Ectodermal cell (in vitro differentiated cells): ENCODE measurements around the gene TSTD2.

Source experiments
- H3K27ac ChIP-seq: 2 replicates; pipeline ENCODE4 v1.7.0; 2013; ENCODE audit warnings: mild to moderate bottlenecking, low read depth, low read length; ENCODE audit not compliant: insufficient read depth, poor library complexity, severe bottlenecking
- H3K27me3 ChIP-seq: 2 replicates; pipeline ENCODE4 v1.7.0; 2013; ENCODE audit warnings: mild to moderate bottlenecking, low read length; ENCODE audit not compliant: insufficient read depth, control insufficient read depth, poor library complexity, severe bottlenecking
- H3K36me3 ChIP-seq: one replicate; pipeline ENCODE4 v1.7.0; 2013; ENCODE audit warnings: low read length; ENCODE audit not compliant: control insufficient read depth, insufficient read depth
- H3K4me1 ChIP-seq: one replicate; pipeline ENCODE4 v1.7.0; 2013; ENCODE audit warnings: low read length; ENCODE audit not compliant: control insufficient read depth, insufficient read depth
- H3K4me3 ChIP-seq: 2 replicates; pipeline ENCODE4 v1.7.0; 2013; ENCODE audit warnings: low read depth, low read length, control low read depth; ENCODE audit not compliant: insufficient read depth
- H3K9me3 ChIP-seq: 2 replicates; pipeline ENCODE4 v1.7.0; 2013; ENCODE audit warnings: mild to moderate bottlenecking, low read length, moderate library complexity; ENCODE audit not compliant: control insufficient read depth
- WGBS, 2 experiments: methylation state at CpG; one replicate each; pipeline ENCODE4 v1.1.7; 2013; ENCODE audit warnings: missing lambda C conversion rate in 2 of 2; 5-methylcytosine and 5-hydroxymethylcytosine counted together

Gene TSTD2

DNA sequence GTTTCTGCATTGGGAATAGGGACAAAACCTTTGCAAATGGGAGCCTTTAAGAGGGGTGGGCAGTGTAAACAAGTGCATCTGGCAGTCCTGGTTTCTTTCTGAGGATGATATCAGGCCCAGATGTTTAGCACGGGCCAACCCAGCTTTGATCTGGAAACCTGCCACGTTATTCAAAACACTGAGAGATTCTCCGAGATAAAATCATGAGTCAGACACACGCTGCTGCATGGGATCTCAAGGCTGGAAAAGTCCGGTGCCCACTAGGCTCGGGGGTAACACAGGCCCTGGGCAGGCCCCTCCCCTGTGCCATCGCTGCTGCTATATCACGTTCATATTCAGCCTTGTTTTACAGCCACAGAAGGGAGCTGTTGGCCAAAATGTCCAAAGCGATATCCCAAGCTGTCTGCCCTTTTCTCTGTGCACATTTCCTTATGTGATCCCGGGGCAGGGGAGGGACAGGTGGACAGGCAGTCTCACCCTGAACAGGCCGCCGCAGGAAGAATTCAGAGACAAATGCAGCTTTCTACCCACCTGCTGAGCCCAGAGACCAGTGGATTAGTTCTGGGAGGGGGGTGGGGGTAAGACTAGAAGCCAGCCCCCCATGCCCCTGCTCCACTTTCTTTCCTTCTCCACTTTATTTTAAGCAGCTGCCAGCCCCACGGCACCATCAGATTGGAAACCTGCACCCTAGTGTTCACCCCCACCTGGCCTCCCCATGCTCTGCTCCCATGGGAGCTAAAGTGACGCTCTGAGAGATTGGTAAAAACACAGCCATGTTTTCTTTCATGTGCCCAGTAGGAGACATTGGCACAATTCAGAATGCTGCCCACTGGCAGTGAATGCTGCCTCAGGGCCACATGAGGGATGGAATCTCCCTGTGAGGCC lies 68.6 kb downstream of the TSTD2 start:
- H3K27ac ChIP-seq: no peak overlapping the region
- H3K36me3 ChIP-seq: no peaks in the 10 kb centered on the region
- no peak overlapping the region for H3K4me3 ChIP-seq
- WGBS, 2 experiments: 63 to 72% methylated on average over 12 to 14 of the region's 14 CpGs
- no peaks in the 10 kb centered on the region for H3K9me3 ChIP-seq
- H3K27me3 ChIP-seq: no peaks in the 10 kb centered on the region
- peaks cover 12% of the 10 kb centered on the region for H3K4me1 ChIP-seq

DNA sequence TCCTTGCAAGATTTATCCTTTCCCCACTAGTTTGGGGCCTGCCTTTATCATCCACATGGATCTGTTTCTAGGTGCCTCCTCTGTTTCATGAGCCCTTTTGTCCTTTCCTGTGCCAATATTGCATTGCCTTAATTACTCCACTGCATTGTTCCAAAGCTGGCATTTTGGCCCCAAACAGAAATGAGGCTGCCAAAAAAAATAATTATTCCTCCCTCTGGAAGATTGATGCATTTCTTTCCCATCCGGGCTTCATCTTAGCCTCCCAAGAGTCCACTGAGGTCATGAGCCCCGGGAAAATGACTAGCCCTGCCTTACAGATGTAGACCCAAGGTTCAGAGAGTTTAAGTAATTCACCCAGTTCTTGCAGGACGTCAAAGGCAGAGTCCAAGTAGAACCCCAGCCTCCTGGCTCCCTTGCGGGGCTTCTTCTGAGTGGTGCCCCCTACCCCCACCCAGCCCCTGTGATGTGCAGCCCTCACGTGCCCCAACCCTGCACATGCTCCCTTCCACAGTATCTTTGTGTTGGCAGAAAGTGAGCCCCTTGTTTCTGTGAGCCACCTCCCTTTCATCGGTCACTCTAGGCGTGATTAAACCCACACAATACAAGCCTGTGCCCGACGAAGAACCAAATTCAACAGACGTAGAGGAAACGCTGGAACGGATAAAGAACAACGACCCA lies 69.6 kb downstream of the TSTD2 start:
- Histone ChIP-seq H3K27ac (no peak overlapping the region), H3K4me1 (peaks cover 12% of the 10 kb centered on the region), H3K27me3 (no peaks in the 10 kb centered on the region), H3K36me3 (no peaks in the 10 kb centered on the region), H3K9me3 (no peaks in the 10 kb centered on the region), H3K4me3 (no peak overlapping the region)
- WGBS, 2 experiments: 90% methylated on average over 13 of the region's 13 CpGs

DNA sequence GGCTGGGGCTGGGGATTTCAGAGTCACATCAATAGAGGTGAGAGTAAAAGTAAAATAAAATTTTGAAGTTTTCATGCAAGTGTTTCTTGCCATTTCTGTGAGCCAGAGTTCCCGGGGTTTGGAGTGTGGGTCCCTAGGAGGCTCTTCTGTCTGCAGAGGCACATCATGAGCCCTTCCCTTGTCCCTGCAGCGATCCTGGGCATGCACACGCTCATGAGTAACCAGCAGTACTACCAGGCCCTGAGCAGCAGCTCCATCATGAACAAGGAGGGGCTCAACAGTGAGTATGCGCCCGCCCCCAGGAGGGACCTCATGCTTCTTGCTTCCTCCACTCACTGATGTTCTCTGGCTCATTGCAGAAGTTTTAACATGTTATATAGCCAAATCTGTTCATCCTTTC lies 70.6 kb downstream of the TSTD2 start:
- Histone ChIP-seq H3K36me3 (no peaks in the 10 kb centered on the region), H3K9me3 (no peaks in the 10 kb centered on the region), H3K4me1 (peaks cover 12% of the 10 kb centered on the region), H3K4me3 (no peak overlapping the region), H3K27ac (no peak overlapping the region), H3K27me3 (no peaks in the 10 kb centered on the region)
- WGBS, 2 experiments: 89 to 92% methylated on average over 5 of the region's 5 CpGs

DNA sequence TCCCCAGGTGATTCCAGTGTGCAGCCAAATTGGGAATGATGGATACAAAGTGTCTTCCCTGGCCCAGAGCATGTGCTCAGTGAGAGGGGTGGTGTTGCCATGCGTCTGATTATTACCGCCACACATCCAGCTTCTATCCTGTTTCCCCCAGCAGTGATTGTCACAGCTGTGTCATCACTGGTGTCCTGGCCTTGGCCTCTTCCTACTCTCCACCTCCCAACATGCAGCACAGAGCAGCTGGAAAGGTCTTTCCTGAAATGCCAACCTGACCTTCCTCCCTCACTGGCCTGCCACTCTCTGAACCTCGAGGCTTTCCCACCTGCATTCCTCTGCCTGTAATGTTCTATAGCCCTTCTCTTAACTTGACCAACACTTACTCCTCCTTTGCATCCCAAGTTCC lies 71.7 kb downstream of the TSTD2 start:
- Histone ChIP-seq H3K27me3 (no peaks in the 10 kb centered on the region), H3K27ac (no peak overlapping the region), H3K9me3 (no peaks in the 10 kb centered on the region), H3K36me3 (no peaks in the 10 kb centered on the region), H3K4me3 (no peak overlapping the region), H3K4me1 (peaks cover 12% of the 10 kb centered on the region)
- WGBS, 2 experiments: 91 to 94% methylated on average over 3 of the region's 3 CpGs

DNA sequence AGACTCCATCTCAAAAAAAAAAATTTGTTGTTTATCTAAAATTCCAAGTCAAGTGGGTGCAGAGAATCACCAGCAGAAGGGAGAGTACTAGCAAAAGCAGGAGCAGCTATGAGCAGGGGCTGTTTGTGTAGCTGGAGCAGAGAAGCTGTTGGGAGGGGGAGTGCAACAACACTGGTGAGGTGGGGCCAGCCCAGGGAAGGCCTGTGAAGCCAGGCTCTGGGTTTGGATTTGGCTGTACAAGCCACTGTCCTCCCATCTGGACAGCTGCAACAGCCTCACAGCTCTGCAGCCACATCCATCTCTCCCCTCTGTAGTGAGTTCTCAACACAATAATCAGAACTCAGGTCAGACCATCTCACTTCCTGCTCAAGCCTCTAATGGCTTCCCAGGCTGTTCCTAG lies 72.3 kb downstream of the TSTD2 start:
- peaks cover 12% of the 10 kb centered on the region for H3K4me1 ChIP-seq
- no peaks in the 10 kb centered on the region for H3K9me3 ChIP-seq
- H3K4me3 ChIP-seq: no peak overlapping the region
- no peaks in the 10 kb centered on the region for H3K36me3 ChIP-seq
- no peaks in the 10 kb centered on the region for H3K27me3 ChIP-seq
- H3K27ac ChIP-seq: no peak overlapping the region

DNA sequence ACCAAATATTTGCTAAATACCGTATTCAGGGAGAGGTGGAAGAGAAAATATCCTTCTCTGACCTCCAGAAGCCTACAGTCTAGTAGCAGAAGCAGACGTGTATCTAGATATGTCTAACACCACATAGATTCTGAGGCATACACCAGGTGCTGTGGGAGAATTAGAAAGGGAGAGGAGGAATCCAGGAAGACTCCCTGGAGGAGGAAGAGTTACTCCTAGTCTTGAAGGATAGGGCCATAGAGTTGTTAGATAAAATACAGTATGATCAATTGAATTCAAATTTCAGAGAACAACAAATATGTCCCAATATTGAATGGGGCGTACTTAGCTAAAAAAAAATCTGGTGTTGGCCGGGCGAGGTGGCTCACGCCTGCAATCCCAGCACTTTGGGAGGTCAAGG lies 73.0 kb downstream of the TSTD2 start:
- Histone ChIP-seq H3K36me3 (no peaks in the 10 kb centered on the region), H3K9me3 (no peaks in the 10 kb centered on the region), H3K27ac (no peak overlapping the region), H3K27me3 (no peaks in the 10 kb centered on the region), H3K4me3 (no peak overlapping the region), H3K4me1 (peaks cover 10% of the 10 kb centered on the region)
- 92 to 94% methylated on average over 6 of the region's 6 CpGs for WGBS, 2 experiments

DNA sequence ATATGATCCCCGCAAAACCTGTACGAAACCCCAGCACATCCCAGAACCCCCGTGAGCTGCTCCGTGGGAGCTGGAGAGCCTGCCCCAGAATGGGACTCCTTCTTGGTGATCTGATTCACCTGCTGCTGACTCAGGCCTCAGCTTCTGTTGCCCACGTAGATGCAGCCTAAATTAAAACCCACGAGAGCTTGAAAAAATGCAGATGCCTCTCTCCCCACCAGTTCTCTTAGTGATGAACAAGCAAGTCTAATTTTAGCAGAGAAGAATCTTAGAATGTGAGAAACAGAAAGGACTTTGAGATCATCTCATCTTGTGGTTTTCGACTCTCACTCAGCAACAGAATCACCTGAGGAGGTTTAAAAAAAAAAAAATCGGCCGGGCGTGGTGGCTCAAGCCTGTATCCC lies 74.1 kb downstream of the TSTD2 start:
- Histone ChIP-seq H3K36me3 (no peaks in the 10 kb centered on the region), H3K27ac (no peak overlapping the region), H3K9me3 (no peaks in the 10 kb centered on the region), H3K4me1 (no peaks in the 10 kb centered on the region), H3K27me3 (no peaks in the 10 kb centered on the region), H3K4me3 (no peak overlapping the region)
- WGBS, 2 experiments: 91 to 94% methylated on average over 10 of the region's 10 CpGs

DNA sequence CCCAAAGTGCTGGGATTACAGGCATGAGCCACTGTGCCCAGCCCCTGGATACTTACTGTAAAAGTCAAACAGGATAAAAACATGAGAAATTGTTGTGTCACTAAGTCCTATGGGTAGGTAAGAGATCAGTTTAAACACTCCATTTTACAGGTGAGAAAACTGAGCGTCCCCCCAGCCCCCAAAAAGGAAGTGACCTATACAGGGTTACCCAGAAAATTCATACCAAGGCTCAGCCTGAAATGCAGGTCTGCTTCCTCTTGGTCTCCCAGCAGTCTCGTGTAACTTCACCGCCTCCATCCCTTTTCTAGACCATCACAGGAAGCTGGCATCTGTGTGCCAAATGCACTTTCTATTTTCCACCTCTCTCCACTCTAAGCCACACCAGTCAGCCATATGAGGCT lies 74.5 kb downstream of the TSTD2 start:
- Histone ChIP-seq H3K27ac (no peak overlapping the region), H3K36me3 (no peaks in the 10 kb centered on the region), H3K27me3 (no peaks in the 10 kb centered on the region), H3K9me3 (no peaks in the 10 kb centered on the region), H3K4me1 (no peaks in the 10 kb centered on the region), H3K4me3 (no peak overlapping the region)
- WGBS, 2 experiments: 87 to 91% methylated on average over 3 of the region's 3 CpGs

DNA sequence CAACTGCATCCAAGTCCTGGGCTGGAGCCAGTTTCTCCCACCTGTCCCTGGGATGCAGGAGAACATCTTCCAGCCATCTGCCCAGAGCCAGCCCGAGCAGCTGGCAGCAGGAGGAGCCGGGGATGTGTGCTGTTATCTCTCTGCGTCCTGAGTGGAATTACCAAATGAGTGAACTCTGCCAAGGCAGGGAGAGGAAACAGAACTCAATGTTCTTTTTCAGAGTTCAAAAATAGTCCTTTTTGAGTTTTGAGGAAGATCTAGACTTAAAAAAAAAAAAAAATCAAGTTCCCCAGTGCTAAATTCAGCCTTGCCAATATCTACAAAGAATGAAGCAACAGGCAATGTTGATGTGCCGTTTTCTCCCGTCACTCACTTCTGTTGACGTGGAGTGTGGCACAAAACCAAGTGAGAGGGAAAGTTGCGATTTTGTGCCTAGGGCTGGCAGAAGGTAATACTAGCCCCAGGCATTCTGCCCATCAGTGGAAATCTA lies 75.5 kb downstream of the TSTD2 start:
- no peak overlapping the region for H3K4me3 ChIP-seq
- no peaks in the 10 kb centered on the region for H3K9me3 ChIP-seq
- no peak overlapping the region for H3K27ac ChIP-seq
- H3K36me3 ChIP-seq: no peaks in the 10 kb centered on the region
- no peaks in the 10 kb centered on the region for H3K27me3 ChIP-seq
- no peaks in the 10 kb centered on the region for H3K4me1 ChIP-seq
- WGBS, 2 experiments: 89% methylated on average over 7 of the region's 7 CpGs

DNA sequence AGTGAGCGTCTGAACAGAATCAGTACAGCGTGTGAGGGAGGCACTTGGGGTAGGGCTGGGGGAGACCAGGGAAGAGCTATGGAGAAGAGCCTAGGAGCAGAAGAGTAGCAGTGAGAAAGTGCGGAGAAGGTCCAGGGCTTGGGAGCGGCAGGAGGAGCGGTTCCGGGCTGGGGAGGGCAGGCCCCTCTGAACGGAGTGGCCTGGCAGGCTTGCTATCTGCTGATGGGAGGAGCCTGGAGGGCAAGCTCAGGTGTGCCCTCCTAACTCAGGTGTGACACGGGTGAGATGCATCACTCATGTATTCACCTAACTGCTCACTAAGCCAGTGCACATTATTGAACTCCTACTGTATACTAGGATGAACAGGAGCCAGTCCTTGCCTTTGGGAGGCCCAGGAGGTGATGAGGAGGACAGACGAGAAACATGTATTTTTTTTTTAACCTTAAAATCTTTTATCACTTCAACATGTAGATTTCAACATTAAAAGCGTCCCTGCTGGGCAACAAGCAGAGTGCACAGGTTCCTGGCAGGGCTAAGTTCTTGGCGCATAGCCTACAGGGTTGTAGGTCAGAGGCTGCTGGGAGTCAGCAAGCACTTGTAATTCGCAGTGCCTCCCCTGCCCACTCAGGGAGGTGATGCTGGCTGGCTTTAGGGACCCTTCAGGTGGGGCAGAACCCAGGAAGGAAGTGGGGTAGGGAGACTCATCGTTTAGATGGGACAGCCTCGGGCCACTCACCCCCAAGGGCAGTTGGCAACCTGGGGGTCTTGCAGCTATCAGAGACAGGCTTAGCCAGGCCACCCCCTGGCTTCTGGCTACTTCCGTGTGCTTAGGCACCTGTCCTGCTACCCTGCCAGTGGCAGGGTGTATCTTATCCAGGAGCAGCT lies 76.2 kb downstream of the TSTD2 start:
- Histone ChIP-seq H3K27ac (no peak overlapping the region), H3K36me3 (no peaks in the 10 kb centered on the region), H3K4me3 (no peak overlapping the region), H3K9me3 (no peaks in the 10 kb centered on the region), H3K4me1 (no peaks in the 10 kb centered on the region), H3K27me3 (no peaks in the 10 kb centered on the region)
- WGBS, 2 experiments: 92 to 93% methylated on average over 15 of the region's 15 CpGs
